Neural cell (in vitro differentiated cells): ENCODE data around the gene GPHB5. TPM values are rescaled to one million over a fixed set of nuclear protein-coding genes. Genes with fewer than 3 reads are reported as not detected.

Source experiments
- H2AFZ ChIP-seq: fragments of 200-600, 300-800 bp; sonication (generic), shearing (Covaris generic); 2 replicates; pipeline ENCODE4 v1.6.0; 2014; ENCODE audit warnings: low read depth, mild to moderate bottlenecking, antibody characterized with exemption, low read length, moderate library complexity
- H3F3A ChIP-seq: fragments of 200-600 bp; shearing (Covaris generic); 2 replicates; pipeline ENCODE4 v1.6.1; 2016; ENCODE audit warnings: mild to moderate bottlenecking, moderate library complexity, mixed read lengths, antibody characterized with exemption, low read length; ENCODE audit not compliant: insufficient read depth, poor library complexity, severe bottlenecking
- H3K27ac ChIP-seq: fragments of 200-600, 300-800 bp; sonication (generic), shearing (Covaris generic); 2 replicates; pipeline ENCODE4 v1.5.1; 2014; ENCODE audit warnings: mild to moderate bottlenecking, low read length, moderate library complexity
- H3K27me3 ChIP-seq: fragments of 300-800, 200-600 bp; sonication (generic), shearing (Covaris generic); 2 replicates; pipeline ENCODE4 v1.6.0; 2014; ENCODE audit warnings: mild to moderate bottlenecking, low read depth, low read length, moderate library complexity; ENCODE audit not compliant: insufficient read depth
- H3K36me3 ChIP-seq: fragments of 300-800, 200-600 bp; sonication (generic), shearing (Covaris generic); 2 replicates; pipeline ENCODE4 v1.5.1; 2014; ENCODE audit warnings: mild to moderate bottlenecking, antibody characterized with exemption, low read length, moderate library complexity; ENCODE audit not compliant: insufficient read depth
- H3K4me2 ChIP-seq: fragments of 300-800, 200-600 bp; sonication (generic), shearing (Covaris generic); 2 replicates; pipeline ENCODE4 v1.6.0; 2014; ENCODE audit warnings: mild to moderate bottlenecking, low read length
- H3K4me3 ChIP-seq: fragments of 300-800, 200-600 bp; sonication (generic), shearing (Covaris generic); 2 replicates; pipeline ENCODE4 v1.5.1; 2014; ENCODE audit warnings: mild to moderate bottlenecking, low read length, moderate library complexity
- H3K79me2 ChIP-seq: fragments of 200-600 bp; shearing (Covaris generic); replicated peaks from 2 replicates; pipeline ENCODE4 v1.6.0; 2014; ENCODE audit warnings: mild to moderate bottlenecking, low read length, moderate library complexity; ENCODE audit not compliant: insufficient read depth
- H3K9ac ChIP-seq: fragments of 300-800, 200-600 bp; sonication (generic), shearing (Covaris generic); 2 replicates; pipeline ENCODE4 v1.6.1; 2016; ENCODE audit warnings: mild to moderate bottlenecking, low read length, mixed read lengths
- H3K9me2 ChIP-seq: fragments of 200-600 bp; shearing (Covaris generic); 2 replicates; pipeline ENCODE4 v1.6.1; 2016; ENCODE audit warnings: mild to moderate bottlenecking, low read length, mixed read lengths; ENCODE audit not compliant: insufficient read depth
- H3K9me3 ChIP-seq: fragments of 200-600, 300-800 bp; sonication (generic), shearing (Covaris generic); 2 replicates; pipeline ENCODE4 v1.6.1; 2016; ENCODE audit warnings: mild to moderate bottlenecking, mixed run types, low read length, moderate library complexity, mixed read lengths
- H4K20me1 ChIP-seq: fragments of 200-600 bp; shearing (Covaris generic); 2 replicates; pipeline ENCODE4 v1.6.1; 2016; ENCODE audit warnings: mild to moderate bottlenecking, mixed run types; ENCODE audit not compliant: insufficient read depth
- CTCF ChIP-seq: fragments of 450-650 bp; IDR thresholded peaks from 2 replicates; pipeline ENCODE4 v1.5.1; 2014; ENCODE audit warnings: antibody characterized with exemption, mild to moderate bottlenecking, moderate library complexity; ENCODE audit not compliant: poor library complexity, severe bottlenecking
- EP300 ChIP-seq: fragments of 450-650 bp; conservative IDR thresholded peaks from 2 replicates; pipeline ENCODE4 v1.6.1; 2014; ENCODE audit warnings: antibody characterized with exemption, mild to moderate bottlenecking, moderate library complexity; ENCODE audit not compliant: poor library complexity, severe bottlenecking
- EZH2 ChIP-seq: fragments of 200-600, 300-800 bp; shearing (Covaris generic), sonication (generic); IDR thresholded peaks from 2 replicates; pipeline ENCODE4 v1.6.1; 2014; ENCODE audit warnings: antibody characterized with exemption, low read length, borderline replicate concordance, mild to moderate bottlenecking; ENCODE audit not compliant: insufficient read depth, poor library complexity, severe bottlenecking
- MXI1 ChIP-seq: fragments of 450-650 bp; conservative IDR thresholded peaks from 2 replicates; pipeline ENCODE4 v1.6.1; 2014; ENCODE audit warnings: antibody characterized with exemption, mild to moderate bottlenecking; ENCODE audit not compliant: poor library complexity, severe bottlenecking
- POLR2AphosphoS5 ChIP-seq: IDR thresholded peaks from 2 replicates; pipeline ENCODE4 v1.6.1; 2012
- RAD21 ChIP-seq: fragments of 450-650 bp; conservative IDR thresholded peaks from 2 replicates; pipeline ENCODE4 v1.6.1; 2014; ENCODE audit warnings: antibody characterized with exemption, mild to moderate bottlenecking, moderate library complexity
- REST ChIP-seq: IDR thresholded peaks from 2 replicates; pipeline ENCODE4 v1.6.1; 2012; ENCODE audit warnings: borderline replicate concordance
- SMC3 ChIP-seq: fragments of 450-650 bp; conservative IDR thresholded peaks from 2 replicates; pipeline ENCODE4 v1.6.1; 2014; ENCODE audit warnings: antibody characterized with exemption, mild to moderate bottlenecking, moderate library complexity; ENCODE audit not compliant: poor library complexity
- TAF1 ChIP-seq: IDR thresholded peaks from 2 replicates; pipeline ENCODE4 v1.6.1; 2012; ENCODE audit warnings: low read depth
- polyA plus RNA-seq: library from polyadenylated mRNA; depleted of rRNA; stranded (reverse); fragments of >200 nt; gene quantifications from 2 replicates; pipeline ENCODE4 v1.2.3, GENCODE V29; 2014

Gene GPHB5
- polyA plus RNA-seq, 1 donor from 2014 or later, result not detected

- Histone ChIP-seq H2AFZ (no peak overlapping the region), H3K27ac (no peak overlapping the region), H3K9ac (no peak overlapping the region), H3K27me3 (no peaks in the 10 kb centered on the region), H3K4me3 (no peak overlapping the region), H3K79me2 (no peaks in the 10 kb centered on the region), H3K9me3 (no peaks in the 10 kb centered on the region), H3K9me2 (peaks cover 3% of the 10 kb centered on the region), H3F3A (no peaks in the 10 kb centered on the region), H4K20me1 (no peaks in the 10 kb centered on the region), H3K4me2 (no peak overlapping the region), H3K36me3 (no peaks in the 10 kb centered on the region)
- TF ChIP-seq TAF1 (no peak), SMC3 (no peak), REST (no peak), CTCF (no peak), EP300 (no peak), RAD21 (no peak), MXI1 (no peak), EZH2 (no peak), POLR2AphosphoS5 (no peak)
Observed at GRCh38 chr14:63326840-63327239, 8.1 kb upstream of the GPHB5 start.

GRCh38 chr14:63322897-63323573 lies 4.3 kb upstream of the GPHB5 start:
- peaks cover 3% of the 10 kb centered on the region for H3K9me2 ChIP-seq
- no peaks in the 10 kb centered on the region for H3K36me3 ChIP-seq
- H3F3A ChIP-seq, result no peaks in the 10 kb centered on the region
- H2AFZ ChIP-seq, result no peak overlapping the region
- no peak overlapping the region for H3K4me3 ChIP-seq
- H3K9me3 ChIP-seq, result no peaks in the 10 kb centered on the region
- H3K27me3 ChIP-seq, result no peaks in the 10 kb centered on the region
- H4K20me1 ChIP-seq, result no peaks in the 10 kb centered on the region
- H3K9ac ChIP-seq, result no peak overlapping the region
- no peaks in the 10 kb centered on the region for H3K79me2 ChIP-seq
- no peak overlapping the region for H3K27ac ChIP-seq
- TF ChIP-seq TAF1 (no peak), REST (no peak), EP300 (no peak), MXI1 (no peak), EZH2 (no peak)
- H3K4me2 ChIP-seq, result no peak overlapping the region
